ENCODE data around the gene ULBP2. TPM values are rescaled to one million over a fixed set of nuclear protein-coding genes. Genes with fewer than 3 reads are reported as not detected.

ULBP2 gene
- total and polyA plus RNA-seq, 2 of the 8 experiments (the other 6 are each of a cell fraction or from before 2014, with no cell fraction given) = 0.05 TPM; not detected in 1

DNA sequence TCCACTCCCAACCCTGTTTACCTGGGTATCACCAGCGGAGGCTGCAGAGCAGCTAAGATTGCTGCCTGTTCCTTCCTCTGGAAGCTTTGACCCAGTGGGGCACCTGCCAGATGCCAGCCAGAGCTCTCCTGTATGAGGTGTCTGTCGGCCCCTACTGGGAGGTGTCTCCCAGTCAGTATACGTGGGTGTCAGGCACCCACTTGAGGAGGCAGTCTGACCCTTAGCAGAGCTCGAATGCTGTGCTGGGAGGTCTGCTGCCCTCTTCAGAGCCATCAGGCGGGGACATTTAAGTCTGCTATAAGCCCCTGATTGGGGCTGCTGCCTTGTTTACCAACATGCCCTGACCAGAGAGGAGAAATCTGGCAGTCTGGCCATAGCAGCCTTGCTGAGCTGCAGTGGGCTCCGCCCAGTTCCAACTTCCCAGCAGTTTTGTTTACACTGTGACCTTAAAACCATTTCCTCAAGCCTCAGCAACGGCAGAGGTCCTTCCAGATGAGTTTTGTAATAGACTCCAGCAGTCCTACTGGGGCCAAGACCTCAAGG is 46.7 kb upstream of the ULBP2 start:
- WGBS, 2 experiments (ENCODE audit: extremely low coverage in 1 of 2, insufficient coverage in 1 of 2, insufficient read length in 1 of 2, insufficient replicate concordance in 2 of 2, low coverage in 1 of 2, low lambda C conversion rate in 2 of 2, missing lambda C conversion rate in 1 of 2) = 77% methylated on average over 7 of the region's 7 CpGs; no CpG with 5 or more reads in 1 of the 2 experiments
- no peak for DNase-seq (ENCODE audit: low read depth in 1 of 2, low spot score in 2 of 2)
- Histone ChIP-seq H3K18ac (ENCODE audit: extremely low read depth, low read length) (no peak overlapping the region), H4K20me1 (replicated peaks in 1 of 2; ENCODE audit: control insufficient read depth in 1 of 2, insufficient read depth in 2 of 2, low read length in 2 of 2) (no peaks in the 10 kb centered on the region), H3K56ac (replicated peaks; ENCODE audit: insufficient read length, low read depth, low read length) (no peak overlapping the region), H2AFZ (ENCODE audit: low read length) (no peak overlapping the region), H3K79me1 (ENCODE audit: low read depth, low read length) (no peaks in the 10 kb centered on the region), H2BK120ac (replicated peaks; ENCODE audit: low read depth, low read length) (no peak overlapping the region), H3K36me3 (ENCODE audit: control insufficient read depth in 2 of 4, insufficient read depth in 4 of 4, low read length in 3 of 4) (no peaks in the 10 kb centered on the region), H3K14ac (ENCODE audit: insufficient read length) (no peak overlapping the region), H3K4me1 (replicated peaks in 1 of 4; ENCODE audit: control insufficient read depth in 3 of 4, insufficient read depth in 4 of 4, low read length in 3 of 4) (peaks cover 0 to 4% (median 0%) of the 10 kb centered on the region in 4 experiments; a peak in 2 of 7 replicates), H3K23me2 (ENCODE audit: low read depth, low read length) (no peaks in the 10 kb centered on the region; the same call in 1 of the 2 replicates), H2BK5ac (ENCODE audit: low read depth, low read length) (no peak overlapping the region), H3K4me3 (ENCODE audit: extremely low read depth in 1 of 4, insufficient read depth in 2 of 4, low read depth in 3 of 4, low read length in 4 of 4) (no peak overlapping the region), H4K91ac (replicated peaks; ENCODE audit: insufficient read length, low read length) (no peak overlapping the region), H2BK12ac (ENCODE audit: low read depth, low read length) (no peak overlapping the region), H2BK20ac (ENCODE audit: low read length) (no peak overlapping the region), H3K9me3 (ENCODE audit: insufficient read depth in 2 of 2, low read depth in 1 of 2, low read length in 1 of 2) (no peaks in the 10 kb centered on the region), H3K9ac (replicated peaks in 1 of 4; ENCODE audit: extremely low read depth in 1 of 4, low read depth in 3 of 4, low read length in 3 of 4) (no peak overlapping the region), H3K79me2 (ENCODE audit: control insufficient read depth in 1 of 2, insufficient read depth in 2 of 2, low read length in 2 of 2) (no peaks in the 10 kb centered on the region), H3K27me3 (replicated peaks in 1 of 4; ENCODE audit: control insufficient read depth in 3 of 4, extremely low read depth in 1 of 4, insufficient read depth in 3 of 4, low read length in 3 of 4) (no peaks in the 10 kb centered on the region), H3K4me2 (ENCODE audit: insufficient read depth in 1 of 2, low read depth in 2 of 2, low read length in 2 of 2) (no peak overlapping the region), H4K5ac (ENCODE audit: insufficient read length, low read depth, low read length) (no peak overlapping the region), H2BK15ac (ENCODE audit: low read length) (no peak overlapping the region), H3K4ac (replicated peaks; ENCODE audit: insufficient read length, low read depth, low read length) (no peak overlapping the region), H3K23ac (ENCODE audit: insufficient read length) (no peak overlapping the region), H3K27ac (ENCODE audit: low read depth, low read length) (no peak overlapping the region), H2AK5ac (ENCODE audit: low read depth, low read length) (no peak overlapping the region), H4K8ac (ENCODE audit: extremely low read depth, insufficient read depth, low read length) (no peak overlapping the region)
- TF ChIP-seq FOSL1 (IDR thresholded peaks at IDR 0.05; ENCODE audit: insufficient read depth, low read depth, low read length) (no peak), HDAC2 (IDR thresholded peaks at IDR 0.05; ENCODE audit: borderline replicate concordance in 1 of 2, low read depth in 2 of 2, low read length in 2 of 2) (no peak), EZH2 (IDR thresholded peaks at IDR 0.05; ENCODE audit: low read depth, low read length, severe bottlenecking) (no peak), RAD21 (IDR thresholded peaks at IDR 0.05 in 1 of 2, conservative IDR thresholded peaks at IDR 0.05 in 1 of 2; ENCODE audit: low read depth in 2 of 2, low read length in 2 of 2) (no peak), KDM5A (IDR thresholded peaks at IDR 0.05; ENCODE audit: low read length) (no peak), TAF7 (optimal IDR thresholded peaks at IDR 0.05; ENCODE audit: borderline replicate concordance, low read depth, low read length) (no peak), SP4 (IDR thresholded peaks at IDR 0.05; ENCODE audit: low read length) (no peak), TCF12 (IDR thresholded peaks at IDR 0.05; ENCODE audit: low read depth, low read length) (no peak), TEAD4 (IDR thresholded peaks at IDR 0.05; ENCODE audit: low read depth, low read length) (no peak)
- TF ChIP-seq, protein P1, sequence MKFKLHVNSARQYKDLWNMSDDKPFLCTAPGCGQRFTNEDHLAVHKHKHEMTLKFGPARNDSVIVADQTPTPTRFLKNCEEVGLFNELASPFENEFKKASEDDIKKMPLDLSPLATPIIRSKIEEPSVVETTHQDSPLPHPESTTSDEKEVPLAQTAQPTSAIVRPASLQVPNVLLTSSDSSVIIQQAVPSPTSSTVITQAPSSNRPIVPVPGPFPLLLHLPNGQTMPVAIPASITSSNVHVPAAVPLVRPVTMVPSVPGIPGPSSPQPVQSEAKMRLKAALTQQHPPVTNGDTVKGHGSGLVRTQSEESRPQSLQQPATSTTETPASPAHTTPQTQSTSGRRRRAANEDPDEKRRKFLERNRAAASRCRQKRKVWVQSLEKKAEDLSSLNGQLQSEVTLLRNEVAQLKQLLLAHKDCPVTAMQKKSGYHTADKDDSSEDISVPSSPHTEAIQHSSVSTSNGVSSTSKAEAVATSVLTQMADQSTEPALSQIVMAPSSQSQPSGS (IDR thresholded peaks at IDR 0.05; ENCODE audit: low read length) = no peak
- no peak for FAIRE-seq
- ChIA-PET CTCF (ENCODE audit: partially characterized antibody) (interaction anchor here (0.8 to 2.9 kb wide), 11 partner anchors 9 to 291 kb away, joined by 3 to 15 read pairs (median 5); no protein-coding TSS in a partner anchor), POLR2A (ENCODE audit: partially characterized antibody) (interaction anchor here (1.1 kb wide), 1 partner anchor 9 kb away, joined by 3 read pairs; no protein-coding TSS in a partner anchor)

All from H1 (cell line).